Measurements from ENCODE around the gene AP1G2. TPM values are rescaled to one million over a fixed set of nuclear protein-coding genes. Genes with fewer than 3 reads are reported as not detected.
A peak's percentile ranks its signal among the peaks of the same experiment; 100 is the strongest.

AP1G2 gene
- total and polyA plus RNA-seq, 2 of the 13 experiments (the other 11 are each of a cell fraction or from before 2014, with no cell fraction given), result 96.9 to 611 TPM

GRCh38 chr14:23568021-23568599 lies 519 bp upstream of the AP1G2 start (continued):
- TF ChIP-seq TMF1 (CRISPR knock-in tag; IDR thresholded peaks at IDR 0.05; ENCODE audit: low read depth), result no peak
- 0 out of 2 replicates have a peak, but pooled peaks have one; percentile 50 for TF ChIP-seq DNMT1 (CRISPR knock-in tag; IDR thresholded peaks at IDR 0.05)
- 0 out of 2 replicates have a peak, but pooled peaks have one; percentile 3 for TF ChIP-seq HHEX (CRISPR knock-in tag; IDR thresholded peaks at IDR 0.05)
- no peak for TF ChIP-seq HMGA1 (CRISPR knock-in tag; conservative IDR thresholded peaks at IDR 0.05)
- TF ChIP-seq SATB2 (CRISPR knock-in tag; IDR thresholded peaks at IDR 0.05), result no peak
- TF ChIP-seq GTF3A (CRISPR knock-in tag; conservative IDR thresholded peaks at IDR 0.05), result peak; percentile 17; the same call in 1 of the 2 replicates
- TF ChIP-seq ZNF331 (CRISPR knock-in tag; IDR thresholded peaks at IDR 0.05), result no peak
- peak; percentile 66; the same call in 1 of the 2 replicates for TF ChIP-seq SAFB2 (CRISPR knock-in tag; IDR thresholded peaks at IDR 0.05; ENCODE audit: borderline replicate concordance, low read depth)
- TF ChIP-seq ZNF276 (CRISPR knock-in tag; IDR thresholded peaks at IDR 0.05; ENCODE audit: low read depth), result no peak
- no peak for TF ChIP-seq CEBPB (IDR thresholded peaks at IDR 0.05; ENCODE audit: borderline replicate concordance, low read depth, low read length)

- H3K36me3 ChIP-seq (replicated peaks in 1 of 2; ENCODE audit: control insufficient read depth in 1 of 2, insufficient read depth in 2 of 2, low read length in 2 of 2), result peaks cover 26 to 45% of the 10 kb centered on the region in 2 experiments
- ATAC-seq, result peak; percentile 12
- peaks cover 13% of the 10 kb centered on the region; the same call in 1 of the 2 replicates for H4K20me1 ChIP-seq (ENCODE audit: insufficient read depth, low read length)
- intact Hi-C loops (cut with micrococcal nuclease; ENCODE audit: unreplicated experiment) (loop anchor here (1.0 to 5.0 kb wide), 2 partner anchors 15 to 346 kb away; partner anchors contain the start of gene ZFHX2), in situ Hi-C loops (cut with HindIII; ENCODE audit: extremely low pct_ligation_motif_present, low pct_unique_long_range_greater_than_20kb) (no loop called here)
- H3K4me2 ChIP-seq (ENCODE audit: low read depth, low read length), result peak overlapping the region; percentile 85
- no peak for DNase-seq (ENCODE audit: low spot score)
- peak; percentile 51 for FAIRE-seq
- 37% methylated on average over 5 of the region's 5 CpGs for WGBS (ENCODE audit: low lambda C conversion rate)
- ChIA-PET CTCF (ENCODE audit: low intra/inter-chr PET ratio, low total read pairs) (no interaction called here), POLR2A (interaction anchor here (0.7 to 6.5 kb wide), 21 partner anchors 8 to 547 kb away, joined by 3 to 113 read pairs (median 5); partner anchors contain the start of genes DCAF11, DHRS2, NRL and PABPN1)
- H3K9ac ChIP-seq (ENCODE audit: insufficient read depth, low read depth, low read length), result peak overlapping the region; percentile 69
- peak overlapping the region; percentile 68 to 88 (median 70) for H3K4me3 ChIP-seq (replicated peaks in 1 of 3; ENCODE audit: insufficient read depth in 1 of 3, low read depth in 2 of 3, low read length in 3 of 3)
- H3K79me2 ChIP-seq (ENCODE audit: insufficient read depth, low read length), result peaks cover 7% of the 10 kb centered on the region
- H3K9me3 ChIP-seq (ENCODE audit: low read length), result no peaks in the 10 kb centered on the region
- peaks cover 42% of the 10 kb centered on the region for H3K4me1 ChIP-seq (ENCODE audit: insufficient read depth, low read length)
- no peak overlapping the region for H2AFZ ChIP-seq (ENCODE audit: low read length)
- peak overlapping the region; percentile 41 for H3K27ac ChIP-seq (ENCODE audit: extremely low read length, insufficient read depth, low read length)
- H3K27me3 ChIP-seq (ENCODE audit: control insufficient read depth in 1 of 2, insufficient read depth in 2 of 2, low read length in 2 of 2), result peaks cover 0 to 4% of the 10 kb centered on the region in 2 experiments; a peak in 1 of 5 replicates
- no TSS peak for BruUV-seq (replicated peaks)
- TF ChIP-seq JARID2 (CRISPR knock-in tag; IDR thresholded peaks at IDR 0.05; ENCODE audit: insufficient replicate concordance) (peak; percentile 65), THAP11 (CRISPR knock-in tag; IDR thresholded peaks at IDR 0.05) (peak; percentile 33; the same call in 1 of the 2 replicates), KLF13 (CRISPR knock-in tag; IDR thresholded peaks at IDR 0.05) (peak; percentile 94), BRD4 (CRISPR knock-in tag; IDR thresholded peaks at IDR 0.05) (0 out of 2 replicates have a peak, but pooled peaks have one; percentile 15), ZNF598 (CRISPR knock-in tag; IDR thresholded peaks at IDR 0.05; ENCODE audit: borderline replicate concordance) (no peak), SP4 (CRISPR knock-in tag; IDR thresholded peaks at IDR 0.05) (peak; percentile 18; the same call in 1 of the 2 replicates), REL (CRISPR knock-in tag; conservative IDR thresholded peaks at IDR 0.05) (no peak; the same call in 1 of the 2 replicates)
- TF ChIP-seq, protein P1, sequence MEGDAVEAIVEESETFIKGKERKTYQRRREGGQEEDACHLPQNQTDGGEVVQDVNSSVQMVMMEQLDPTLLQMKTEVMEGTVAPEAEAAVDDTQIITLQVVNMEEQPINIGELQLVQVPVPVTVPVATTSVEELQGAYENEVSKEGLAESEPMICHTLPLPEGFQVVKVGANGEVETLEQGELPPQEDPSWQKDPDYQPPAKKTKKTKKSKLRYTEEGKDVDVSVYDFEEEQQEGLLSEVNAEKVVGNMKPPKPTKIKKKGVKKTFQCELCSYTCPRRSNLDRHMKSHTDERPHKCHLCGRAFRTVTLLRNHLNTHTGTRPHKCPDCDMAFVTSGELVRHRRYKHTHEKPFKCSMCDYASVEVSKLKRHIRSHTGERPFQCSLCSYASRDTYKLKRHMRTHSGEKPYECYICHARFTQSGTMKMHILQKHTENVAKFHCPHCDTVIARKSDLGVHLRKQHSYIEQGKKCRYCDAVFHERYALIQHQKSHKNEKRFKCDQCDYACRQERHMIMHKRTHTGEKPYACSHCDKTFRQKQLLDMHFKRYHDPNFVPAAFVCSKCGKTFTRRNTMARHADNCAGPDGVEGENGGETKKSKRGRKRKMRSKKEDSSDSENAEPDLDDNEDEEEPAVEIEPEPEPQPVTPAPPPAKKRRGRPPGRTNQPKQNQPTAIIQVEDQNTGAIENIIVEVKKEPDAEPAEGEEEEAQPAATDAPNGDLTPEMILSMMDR (CRISPR knock-in tag; IDR thresholded peaks at IDR 0.05), result 0 out of 2 replicates have a peak, but pooled peaks have one; percentile 11
- TF ChIP-seq, protein P2, sequence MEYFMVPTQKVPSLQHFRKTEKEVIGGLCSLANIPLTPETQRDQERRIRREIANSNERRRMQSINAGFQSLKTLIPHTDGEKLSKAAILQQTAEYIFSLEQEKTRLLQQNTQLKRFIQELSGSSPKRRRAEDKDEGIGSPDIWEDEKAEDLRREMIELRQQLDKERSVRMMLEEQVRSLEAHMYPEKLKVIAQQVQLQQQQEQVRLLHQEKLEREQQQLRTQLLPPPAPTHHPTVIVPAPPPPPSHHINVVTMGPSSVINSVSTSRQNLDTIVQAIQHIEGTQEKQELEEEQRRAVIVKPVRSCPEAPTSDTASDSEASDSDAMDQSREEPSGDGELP (IDR thresholded peaks at IDR 0.05; ENCODE audit: borderline replicate concordance, low read depth), result peak; percentile 68
These were observed 809 bp downstream of the AP1G2 start for GRCh38 chr14:23566778-23567185.
